K562 (cell line): ENCODE measurements around the gene POSTN. TPM values are rescaled to one million over a fixed set of nuclear protein-coding genes. Genes with fewer than 3 reads are reported as not detected.

ENCODE experiments used
- ATAC-seq: fragments of 200-7000 bp; cut with Tn5 transposase; 3 replicates; pipeline ENCODE4 v1.9.1; 2020; ENCODE audit warnings: moderate library complexity
- BruUV-seq: library from RNA; stranded (reverse); fragments of 400-500 nt; replicated peaks from 2 replicates; lab custom pipeline; 2021; lab: Mats Ljungman, UMichigan
- CTCF ChIA-PET: fragments of 300-600 bp; formaldehyde crosslinking; extraction: SDS; loops from one replicate; lab custom pipeline; 2021; ENCODE audit warnings: low intra/inter-chr PET ratio; lab: Yijun Ruan, JAX
- POLR2A ChIA-PET: fragments of 300-600, 350-650 bp; sonication (Branson Sonifier 250); formaldehyde crosslinking; extraction: SDS; loops from one replicate; lab custom pipeline; 2021; ENCODE audit warnings: antibody characterized with exemption, inconsistent platforms; lab: Yijun Ruan, JAX
- DNase-seq, 4 experiments: peaks; one replicate each; pipeline versions ENCODE4 v3.0.0 to v3.0.0-alpha.2; 2011 to 2018; ENCODE audit warnings: low spot score in 3 of 4, mixed read lengths in 3 of 4; ENCODE audit errors: extremely low read depth in 1 of 4
- FAIRE-seq: peaks from 2 replicates; lab custom pipeline; 2011; peaks lifted over from hg19 to GRCh38; lab: Jason Lieb, UNC
- H2AFZ ChIP-seq: 2 replicates; pipeline ENCODE4 v1.6.0; 2011; ENCODE audit warnings: low read depth, low read length, control low read depth, inconsistent platforms
- H3K27ac ChIP-seq: fragments of 200-600 bp; 3 replicates; pipeline ENCODE4 v1.8.0; 2011; ENCODE audit warnings: low read depth, mild to moderate bottlenecking, control low read depth, inconsistent platforms, low read length, moderate library complexity, mixed read lengths; ENCODE audit errors: extremely low read depth
- H3K27me3 ChIP-seq, 2 experiments: fragments of 300-600 bp in 1 of 2; 2 replicates in 1 of 2; 3 replicates in 1 of 2; pipeline versions ENCODE4 v1.6.0 to v1.8.0; 2011; ENCODE audit warnings: inconsistent platforms in 2 of 2, low read length in 2 of 2, mild to moderate bottlenecking in 1 of 2, mixed read lengths in 1 of 2, moderate library complexity in 1 of 2; ENCODE audit not compliant: control insufficient read depth in 2 of 2, insufficient read depth in 2 of 2
- H3K36me3 ChIP-seq: fragments of 300-600 bp; 3 replicates; pipeline ENCODE4 v1.8.0; 2011; ENCODE audit warnings: mild to moderate bottlenecking, low read length, inconsistent platforms; ENCODE audit not compliant: control insufficient read depth, insufficient read depth
- H3K4me1 ChIP-seq, 2 experiments: fragments of 200-600 bp in 1 of 2; replicated peaks in 1 of 2; 2 replicates in 1 of 2; 3 replicates in 1 of 2; pipeline versions ENCODE4 v1.5.1 to v1.8.0; 2011; ENCODE audit warnings: inconsistent platforms in 2 of 2, low read length in 2 of 2, mild to moderate bottlenecking in 1 of 2, mixed read lengths in 1 of 2, moderate library complexity in 1 of 2; ENCODE audit not compliant: control insufficient read depth in 2 of 2, insufficient read depth in 2 of 2
- H3K4me2 ChIP-seq: 2 replicates; pipeline ENCODE4 v1.6.1; 2011; ENCODE audit warnings: low read length, control low read depth, inconsistent platforms, mixed read lengths; ENCODE audit not compliant: insufficient read depth
- H3K4me3 ChIP-seq: fragments of 200-600 bp; sonication (generic), shearing (Covaris generic); 2 replicates; pipeline ENCODE4 v1.5.1; 2016; ENCODE audit warnings: control low read depth, inconsistent platforms
- H3K79me2 ChIP-seq: fragments of 200-600 bp; 3 replicates; pipeline ENCODE4 v1.8.0; 2011; ENCODE audit warnings: low read length, inconsistent platforms; ENCODE audit not compliant: control insufficient read depth, insufficient read depth
- H3K9ac ChIP-seq, 2 experiments: 2 replicates each; pipeline versions ENCODE4 v1.6.0 to v1.6.1; 2011; ENCODE audit warnings: low read depth in 2 of 2, low read length in 2 of 2, control low read depth in 1 of 2, inconsistent platforms in 1 of 2, mild to moderate bottlenecking in 1 of 2, mixed read lengths in 1 of 2; ENCODE audit not compliant: insufficient read depth in 1 of 2
- H3K9me1 ChIP-seq: one replicate; pipeline ENCODE4 v1.6.0; 2011; ENCODE audit warnings: inconsistent platforms, mild to moderate bottlenecking, low read length, moderate library complexity; ENCODE audit not compliant: control insufficient read depth, insufficient read depth
- H3K9me3 ChIP-seq: replicated peaks from 2 replicates; pipeline ENCODE4 v1.5.1; 2011; ENCODE audit warnings: low read depth, low read length, inconsistent platforms; ENCODE audit not compliant: control insufficient read depth, insufficient read depth
- H4K20me1 ChIP-seq: replicated peaks from 2 replicates; pipeline ENCODE4 v1.6.1; 2011; ENCODE audit warnings: low read length, inconsistent platforms, mixed read lengths; ENCODE audit not compliant: control insufficient read depth, insufficient read depth
- HDAC2 ChIP-seq: fragments of 450-650 bp; IDR thresholded peaks from 2 replicates; pipeline ENCODE4 v1.6.1; 2016; ENCODE audit warnings: mild to moderate bottlenecking
- ILK ChIP-seq: fragments of 450-650 bp; IDR thresholded peaks from 2 replicates; pipeline ENCODE4 v1.6.1; 2016; ENCODE audit warnings: missing genetic modification characterization, low read depth, mild to moderate bottlenecking, missing compliant biosample characterization, moderate library complexity, borderline replicate concordance
- WGBS: fragments of 100-300 bp; shearing (Covaris generic); methylation state at CpG from one replicate; pipeline ENCODE4 v1.1.6; 2016; ENCODE audit warnings: low coverage, mixed read lengths; ENCODE audit not compliant: insufficient coverage; ENCODE audit errors: missing lambda C conversion rate; 5-methylcytosine and 5-hydroxymethylcytosine counted together
- in situ Hi-C: fragments of 300-500 bp; cut with MboI; formaldehyde crosslinking; loops from 4 replicates; pipeline ENCODE4 v1.15.0; 2018; ENCODE audit warnings: inconsistent platforms, mixed read lengths
- intact Hi-C: fragments of 100-400 bp; cut with micrococcal nuclease; formaldehyde crosslinking; loops from 2 replicates; pipeline ENCODE4 v1.14.2; 2022
- polyA plus RNA-seq, 8 experiments: library from polyadenylated mRNA; depleted of rRNA in 4 of 8; stranded (reverse) in 5 of 8; unstranded in 3 of 8; fragments of >200 nt; fragmentation: Nextera tagmentation in 2 of 8; fragmentation: Illumina TruSeq in 1 of 8; extraction: Ambion mirVana in 2 of 8; extraction: Trizol in 1 of 8; gene quantifications; 2 replicates each; pipeline versions ENCODE4 v1.2.1 to v1.2.3, GENCODE V29; 2011 to 2014; ENCODE audit warnings: inconsistent platforms in 1 of 8, missing spikeins in 1 of 8
- total RNA-seq, 7 experiments: library from RNA; depleted of rRNA in 6 of 7; stranded (reverse); fragments of >200 nt in 6 of 7; fragmentation: Illumina TruSeq in 2 of 7; extraction: Trizol in 2 of 7; gene quantifications; 2 replicates each; pipeline versions ENCODE4 v1.2.1 to v1.2.3, GENCODE V29; 2011 to 2021; ENCODE audit warnings: low replicate concordance in 1 of 7
- TF ChIP-seq, protein P1 (sequence below): fragments of 200-600 bp; sonication (generic); IDR thresholded peaks from one replicate; pipeline ENCODE4 v1.6.1; 2012; ENCODE audit warnings: mild to moderate bottlenecking, low read depth, low read length, inconsistent platforms
- TF ChIP-seq, protein P2 (sequence below): sonication (generic); formaldehyde crosslinking; IDR thresholded peaks from 2 replicates; pipeline ENCODE4 v1.8.0; 2023; ENCODE audit warnings: missing genetic modification reagents, mild to moderate bottlenecking, borderline replicate concordance

Gene POSTN
- total and polyA plus RNA-seq, 9 of the 15 experiments (the other 6 are each of a cell fraction or from before 2014, with no cell fraction given), result 0.01 to 0.04 TPM; not detected in 7

DNA sequence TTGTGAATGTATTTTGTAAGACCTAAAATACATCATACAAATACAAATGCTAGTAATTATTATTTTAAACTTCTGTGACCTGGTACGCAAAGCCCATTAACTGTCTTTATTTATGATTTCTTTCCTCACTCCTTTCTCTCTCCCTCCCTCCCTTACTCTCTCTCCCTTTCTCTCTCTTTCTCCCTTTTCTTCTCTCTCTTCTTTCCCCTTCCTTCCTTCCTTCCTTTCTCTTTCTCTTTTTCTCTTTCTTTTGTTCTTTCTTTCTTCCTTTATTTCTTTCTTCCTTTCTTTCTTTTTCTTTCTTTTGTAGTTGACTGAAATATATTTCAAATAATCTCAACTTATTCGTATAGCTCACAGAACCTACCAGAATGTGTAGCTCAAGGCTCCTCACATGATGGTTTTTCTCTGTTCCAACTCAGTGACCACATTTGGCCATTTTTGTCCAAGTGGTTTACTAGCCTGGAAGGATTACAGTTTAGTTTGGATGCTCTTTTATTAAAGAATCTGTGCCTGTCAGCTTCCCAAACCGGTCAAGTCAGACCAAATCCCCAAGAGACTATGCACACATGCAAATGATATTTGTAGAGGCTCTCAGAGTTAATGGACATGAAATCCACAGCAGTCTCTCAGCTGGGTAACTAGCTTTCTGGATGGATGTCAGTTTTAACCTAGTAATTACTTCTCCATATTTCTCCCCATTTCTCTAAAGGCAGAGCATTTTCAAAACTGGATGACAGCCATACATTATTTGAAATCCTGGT, 71.7 kb downstream of the POSTN start:
- FAIRE-seq (no peak), ATAC-seq (no peak), DNase-seq (no peak)
- CTCF ChIA-PET, result no interaction called here
- H3K9me3 ChIP-seq, result no peaks in the 10 kb centered on the region
- POLR2A ChIA-PET, result no interaction called here
- no peak overlapping the region for H3K27ac ChIP-seq
- no peaks in the 10 kb centered on the region for H3K27me3 ChIP-seq
- H3K4me3 ChIP-seq, result no peak overlapping the region
- H3K9me1 ChIP-seq, result no peaks in the 10 kb centered on the region
- no peaks in the 10 kb centered on the region for H3K36me3 ChIP-seq
- H4K20me1 ChIP-seq, result no peaks in the 10 kb centered on the region
- no peak overlapping the region for H2AFZ ChIP-seq
- no peaks in the 10 kb centered on the region for H3K4me1 ChIP-seq
- no peak overlapping the region for H3K9ac ChIP-seq
- 0% methylated on average over 3 of the region's 3 CpGs for WGBS
- in situ Hi-C loops (no loop called here), intact Hi-C loops (no loop called here)
- no TSS peak for BruUV-seq
- H3K4me2 ChIP-seq, result no peak overlapping the region
- no peaks in the 10 kb centered on the region for H3K79me2 ChIP-seq
- TF ChIP-seq, protein P1, sequence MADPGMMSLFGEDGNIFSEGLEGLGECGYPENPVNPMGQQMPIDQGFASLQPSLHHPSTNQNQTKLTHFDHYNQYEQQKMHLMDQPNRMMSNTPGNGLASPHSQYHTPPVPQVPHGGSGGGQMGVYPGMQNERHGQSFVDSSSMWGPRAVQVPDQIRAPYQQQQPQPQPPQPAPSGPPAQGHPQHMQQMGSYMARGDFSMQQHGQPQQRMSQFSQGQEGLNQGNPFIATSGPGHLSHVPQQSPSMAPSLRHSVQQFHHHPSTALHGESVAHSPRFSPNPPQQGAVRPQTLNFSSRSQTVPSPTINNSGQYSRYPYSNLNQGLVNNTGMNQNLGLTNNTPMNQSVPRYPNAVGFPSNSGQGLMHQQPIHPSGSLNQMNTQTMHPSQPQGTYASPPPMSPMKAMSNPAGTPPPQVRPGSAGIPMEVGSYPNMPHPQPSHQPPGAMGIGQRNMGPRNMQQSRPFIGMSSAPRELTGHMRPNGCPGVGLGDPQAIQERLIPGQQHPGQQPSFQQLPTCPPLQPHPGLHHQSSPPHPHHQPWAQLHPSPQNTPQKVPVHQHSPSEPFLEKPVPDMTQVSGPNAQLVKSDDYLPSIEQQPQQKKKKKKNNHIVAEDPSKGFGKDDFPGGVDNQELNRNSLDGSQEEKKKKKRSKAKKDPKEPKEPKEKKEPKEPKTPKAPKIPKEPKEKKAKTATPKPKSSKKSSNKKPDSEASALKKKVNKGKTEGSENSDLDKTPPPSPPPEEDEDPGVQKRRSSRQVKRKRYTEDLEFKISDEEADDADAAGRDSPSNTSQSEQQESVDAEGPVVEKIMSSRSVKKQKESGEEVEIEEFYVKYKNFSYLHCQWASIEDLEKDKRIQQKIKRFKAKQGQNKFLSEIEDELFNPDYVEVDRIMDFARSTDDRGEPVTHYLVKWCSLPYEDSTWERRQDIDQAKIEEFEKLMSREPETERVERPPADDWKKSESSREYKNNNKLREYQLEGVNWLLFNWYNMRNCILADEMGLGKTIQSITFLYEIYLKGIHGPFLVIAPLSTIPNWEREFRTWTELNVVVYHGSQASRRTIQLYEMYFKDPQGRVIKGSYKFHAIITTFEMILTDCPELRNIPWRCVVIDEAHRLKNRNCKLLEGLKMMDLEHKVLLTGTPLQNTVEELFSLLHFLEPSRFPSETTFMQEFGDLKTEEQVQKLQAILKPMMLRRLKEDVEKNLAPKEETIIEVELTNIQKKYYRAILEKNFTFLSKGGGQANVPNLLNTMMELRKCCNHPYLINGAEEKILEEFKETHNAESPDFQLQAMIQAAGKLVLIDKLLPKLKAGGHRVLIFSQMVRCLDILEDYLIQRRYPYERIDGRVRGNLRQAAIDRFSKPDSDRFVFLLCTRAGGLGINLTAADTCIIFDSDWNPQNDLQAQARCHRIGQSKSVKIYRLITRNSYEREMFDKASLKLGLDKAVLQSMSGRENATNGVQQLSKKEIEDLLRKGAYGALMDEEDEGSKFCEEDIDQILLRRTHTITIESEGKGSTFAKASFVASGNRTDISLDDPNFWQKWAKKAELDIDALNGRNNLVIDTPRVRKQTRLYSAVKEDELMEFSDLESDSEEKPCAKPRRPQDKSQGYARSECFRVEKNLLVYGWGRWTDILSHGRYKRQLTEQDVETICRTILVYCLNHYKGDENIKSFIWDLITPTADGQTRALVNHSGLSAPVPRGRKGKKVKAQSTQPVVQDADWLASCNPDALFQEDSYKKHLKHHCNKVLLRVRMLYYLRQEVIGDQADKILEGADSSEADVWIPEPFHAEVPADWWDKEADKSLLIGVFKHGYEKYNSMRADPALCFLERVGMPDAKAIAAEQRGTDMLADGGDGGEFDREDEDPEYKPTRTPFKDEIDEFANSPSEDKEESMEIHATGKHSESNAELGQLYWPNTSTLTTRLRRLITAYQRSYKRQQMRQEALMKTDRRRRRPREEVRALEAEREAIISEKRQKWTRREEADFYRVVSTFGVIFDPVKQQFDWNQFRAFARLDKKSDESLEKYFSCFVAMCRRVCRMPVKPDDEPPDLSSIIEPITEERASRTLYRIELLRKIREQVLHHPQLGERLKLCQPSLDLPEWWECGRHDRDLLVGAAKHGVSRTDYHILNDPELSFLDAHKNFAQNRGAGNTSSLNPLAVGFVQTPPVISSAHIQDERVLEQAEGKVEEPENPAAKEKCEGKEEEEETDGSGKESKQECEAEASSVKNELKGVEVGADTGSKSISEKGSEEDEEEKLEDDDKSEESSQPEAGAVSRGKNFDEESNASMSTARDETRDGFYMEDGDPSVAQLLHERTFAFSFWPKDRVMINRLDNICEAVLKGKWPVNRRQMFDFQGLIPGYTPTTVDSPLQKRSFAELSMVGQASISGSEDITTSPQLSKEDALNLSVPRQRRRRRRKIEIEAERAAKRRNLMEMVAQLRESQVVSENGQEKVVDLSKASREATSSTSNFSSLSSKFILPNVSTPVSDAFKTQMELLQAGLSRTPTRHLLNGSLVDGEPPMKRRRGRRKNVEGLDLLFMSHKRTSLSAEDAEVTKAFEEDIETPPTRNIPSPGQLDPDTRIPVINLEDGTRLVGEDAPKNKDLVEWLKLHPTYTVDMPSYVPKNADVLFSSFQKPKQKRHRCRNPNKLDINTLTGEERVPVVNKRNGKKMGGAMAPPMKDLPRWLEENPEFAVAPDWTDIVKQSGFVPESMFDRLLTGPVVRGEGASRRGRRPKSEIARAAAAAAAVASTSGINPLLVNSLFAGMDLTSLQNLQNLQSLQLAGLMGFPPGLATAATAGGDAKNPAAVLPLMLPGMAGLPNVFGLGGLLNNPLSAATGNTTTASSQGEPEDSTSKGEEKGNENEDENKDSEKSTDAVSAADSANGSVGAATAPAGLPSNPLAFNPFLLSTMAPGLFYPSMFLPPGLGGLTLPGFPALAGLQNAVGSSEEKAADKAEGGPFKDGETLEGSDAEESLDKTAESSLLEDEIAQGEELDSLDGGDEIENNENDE, result no peak
- TF ChIP-seq, protein P2, sequence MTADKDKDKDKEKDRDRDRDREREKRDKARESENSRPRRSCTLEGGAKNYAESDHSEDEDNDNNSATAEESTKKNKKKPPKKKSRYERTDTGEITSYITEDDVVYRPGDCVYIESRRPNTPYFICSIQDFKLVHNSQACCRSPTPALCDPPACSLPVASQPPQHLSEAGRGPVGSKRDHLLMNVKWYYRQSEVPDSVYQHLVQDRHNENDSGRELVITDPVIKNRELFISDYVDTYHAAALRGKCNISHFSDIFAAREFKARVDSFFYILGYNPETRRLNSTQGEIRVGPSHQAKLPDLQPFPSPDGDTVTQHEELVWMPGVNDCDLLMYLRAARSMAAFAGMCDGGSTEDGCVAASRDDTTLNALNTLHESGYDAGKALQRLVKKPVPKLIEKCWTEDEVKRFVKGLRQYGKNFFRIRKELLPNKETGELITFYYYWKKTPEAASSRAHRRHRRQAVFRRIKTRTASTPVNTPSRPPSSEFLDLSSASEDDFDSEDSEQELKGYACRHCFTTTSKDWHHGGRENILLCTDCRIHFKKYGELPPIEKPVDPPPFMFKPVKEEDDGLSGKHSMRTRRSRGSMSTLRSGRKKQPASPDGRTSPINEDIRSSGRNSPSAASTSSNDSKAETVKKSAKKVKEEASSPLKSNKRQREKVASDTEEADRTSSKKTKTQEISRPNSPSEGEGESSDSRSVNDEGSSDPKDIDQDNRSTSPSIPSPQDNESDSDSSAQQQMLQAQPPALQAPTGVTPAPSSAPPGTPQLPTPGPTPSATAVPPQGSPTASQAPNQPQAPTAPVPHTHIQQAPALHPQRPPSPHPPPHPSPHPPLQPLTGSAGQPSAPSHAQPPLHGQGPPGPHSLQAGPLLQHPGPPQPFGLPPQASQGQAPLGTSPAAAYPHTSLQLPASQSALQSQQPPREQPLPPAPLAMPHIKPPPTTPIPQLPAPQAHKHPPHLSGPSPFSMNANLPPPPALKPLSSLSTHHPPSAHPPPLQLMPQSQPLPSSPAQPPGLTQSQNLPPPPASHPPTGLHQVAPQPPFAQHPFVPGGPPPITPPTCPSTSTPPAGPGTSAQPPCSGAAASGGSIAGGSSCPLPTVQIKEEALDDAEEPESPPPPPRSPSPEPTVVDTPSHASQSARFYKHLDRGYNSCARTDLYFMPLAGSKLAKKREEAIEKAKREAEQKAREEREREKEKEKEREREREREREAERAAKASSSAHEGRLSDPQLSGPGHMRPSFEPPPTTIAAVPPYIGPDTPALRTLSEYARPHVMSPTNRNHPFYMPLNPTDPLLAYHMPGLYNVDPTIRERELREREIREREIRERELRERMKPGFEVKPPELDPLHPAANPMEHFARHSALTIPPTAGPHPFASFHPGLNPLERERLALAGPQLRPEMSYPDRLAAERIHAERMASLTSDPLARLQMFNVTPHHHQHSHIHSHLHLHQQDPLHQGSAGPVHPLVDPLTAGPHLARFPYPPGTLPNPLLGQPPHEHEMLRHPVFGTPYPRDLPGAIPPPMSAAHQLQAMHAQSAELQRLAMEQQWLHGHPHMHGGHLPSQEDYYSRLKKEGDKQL (CRISPR knock-in tag), result no peak
- TF ChIP-seq ILK (tag), result no peak
- no peak for TF ChIP-seq HDAC2
